Neural crest cell (in vitro differentiated cells): ENCODE data around the gene EML5. TPM values are rescaled to one million over a fixed set of nuclear protein-coding genes. Genes with fewer than 3 reads are reported as not detected.

Experiments
- DNase-seq: peaks from one replicate; pipeline ENCODE4 v3.0.0; 2021; ENCODE audit warnings: low read depth, mixed read lengths, low spot score
- H3K27ac Mint-ChIP-seq: one replicate; pipeline ENCODE4 v1.8.0; 2021; ENCODE audit warnings: mild to moderate bottlenecking, mixed read lengths; ENCODE audit not compliant: unreplicated experiment
- H3K27me3 Mint-ChIP-seq: 2 replicates; pipeline ENCODE4 v1.8.0; 2021; ENCODE audit warnings: low read depth, mild to moderate bottlenecking, mixed read lengths
- H3K36me3 Mint-ChIP-seq: 2 replicates; pipeline ENCODE4 v1.8.0; 2021; ENCODE audit warnings: low read depth, mild to moderate bottlenecking, mixed read lengths
- H3K4me1 Mint-ChIP-seq: 2 replicates; pipeline ENCODE4 v1.8.0; 2021; ENCODE audit warnings: mixed read lengths
- H3K4me3 Mint-ChIP-seq: one replicate; pipeline ENCODE4 v1.8.0; 2021; ENCODE audit warnings: mild to moderate bottlenecking, mixed read lengths
- H3K9me3 Mint-ChIP-seq: 2 replicates; pipeline ENCODE4 v1.8.0; 2021; ENCODE audit warnings: mixed read lengths
- total RNA-seq: library from RNA; stranded (reverse); gene quantifications from 2 replicates; pipeline ENCODE4 v1.2.1, GENCODE V29; 2021
- TF ChIP-seq, protein P1 (sequence below): fragments of 200-600 bp; sonication (generic); conservative IDR thresholded peaks from 2 replicates; pipeline ENCODE4 v1.5.0; 2021; ENCODE audit warnings: antibody characterized with exemption, mild to moderate bottlenecking

The EML5 gene
- total RNA-seq, 1 donor from 2014 or later: 1.3 TPM

DNA sequence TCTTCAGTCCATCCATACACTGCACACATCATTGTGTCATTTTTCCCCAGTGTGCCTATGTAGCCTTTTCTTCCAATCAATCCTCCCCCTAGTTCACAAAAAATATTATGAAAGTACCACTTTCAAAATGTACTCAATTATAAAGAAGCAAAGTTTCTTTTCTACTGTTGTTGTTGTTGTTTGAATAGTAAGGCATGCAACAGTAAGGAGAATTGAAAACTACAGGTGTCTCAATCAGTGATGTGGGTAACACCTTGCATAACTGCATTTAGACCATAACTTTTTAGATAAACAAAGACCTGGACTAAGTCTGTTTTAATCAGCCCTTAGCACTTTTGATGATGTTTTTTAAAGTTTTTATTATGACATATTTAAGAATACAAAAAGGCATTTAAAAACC is 104.4 kb downstream of the EML5 start:
- no peaks in the 10 kb centered on the region for H3K36me3 Mint-ChIP-seq
- H3K27me3 Mint-ChIP-seq: no peaks in the 10 kb centered on the region
- H3K4me1 Mint-ChIP-seq: no peaks in the 10 kb centered on the region
- H3K27ac Mint-ChIP-seq: no peak overlapping the region
- TF ChIP-seq, protein P1, sequence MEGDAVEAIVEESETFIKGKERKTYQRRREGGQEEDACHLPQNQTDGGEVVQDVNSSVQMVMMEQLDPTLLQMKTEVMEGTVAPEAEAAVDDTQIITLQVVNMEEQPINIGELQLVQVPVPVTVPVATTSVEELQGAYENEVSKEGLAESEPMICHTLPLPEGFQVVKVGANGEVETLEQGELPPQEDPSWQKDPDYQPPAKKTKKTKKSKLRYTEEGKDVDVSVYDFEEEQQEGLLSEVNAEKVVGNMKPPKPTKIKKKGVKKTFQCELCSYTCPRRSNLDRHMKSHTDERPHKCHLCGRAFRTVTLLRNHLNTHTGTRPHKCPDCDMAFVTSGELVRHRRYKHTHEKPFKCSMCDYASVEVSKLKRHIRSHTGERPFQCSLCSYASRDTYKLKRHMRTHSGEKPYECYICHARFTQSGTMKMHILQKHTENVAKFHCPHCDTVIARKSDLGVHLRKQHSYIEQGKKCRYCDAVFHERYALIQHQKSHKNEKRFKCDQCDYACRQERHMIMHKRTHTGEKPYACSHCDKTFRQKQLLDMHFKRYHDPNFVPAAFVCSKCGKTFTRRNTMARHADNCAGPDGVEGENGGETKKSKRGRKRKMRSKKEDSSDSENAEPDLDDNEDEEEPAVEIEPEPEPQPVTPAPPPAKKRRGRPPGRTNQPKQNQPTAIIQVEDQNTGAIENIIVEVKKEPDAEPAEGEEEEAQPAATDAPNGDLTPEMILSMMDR: no peak
- no peak for DNase-seq
- no peak overlapping the region for H3K4me3 Mint-ChIP-seq
- no peaks in the 10 kb centered on the region for H3K9me3 Mint-ChIP-seq

DNA sequence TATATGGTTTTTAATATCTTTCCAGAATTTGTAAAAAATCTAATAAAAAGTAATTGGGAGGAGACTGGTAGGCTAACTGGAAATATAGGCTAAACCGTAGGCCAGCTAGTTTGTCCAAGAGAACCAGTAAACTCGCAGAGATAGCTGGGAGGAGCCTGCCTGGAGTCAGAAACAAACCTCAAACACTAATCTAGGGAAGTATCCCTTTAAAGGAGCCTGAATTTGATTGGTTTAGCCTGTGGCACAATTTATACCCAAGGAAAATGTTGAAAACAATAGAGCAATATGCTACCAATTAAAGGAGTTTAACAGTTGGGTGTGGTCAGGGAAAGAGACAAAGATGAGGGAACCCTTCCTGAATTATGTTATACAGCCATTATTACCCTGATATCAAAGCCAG is 109.6 kb downstream of the EML5 start:
- H3K27me3 Mint-ChIP-seq: no peaks in the 10 kb centered on the region
- no peak for DNase-seq
- TF ChIP-seq, protein P1: no peak
- no peaks in the 10 kb centered on the region for H3K9me3 Mint-ChIP-seq
- no peaks in the 10 kb centered on the region for H3K4me1 Mint-ChIP-seq
- no peak overlapping the region for H3K4me3 Mint-ChIP-seq
- H3K27ac Mint-ChIP-seq: no peak overlapping the region
- H3K36me3 Mint-ChIP-seq: no peaks in the 10 kb centered on the region

DNA sequence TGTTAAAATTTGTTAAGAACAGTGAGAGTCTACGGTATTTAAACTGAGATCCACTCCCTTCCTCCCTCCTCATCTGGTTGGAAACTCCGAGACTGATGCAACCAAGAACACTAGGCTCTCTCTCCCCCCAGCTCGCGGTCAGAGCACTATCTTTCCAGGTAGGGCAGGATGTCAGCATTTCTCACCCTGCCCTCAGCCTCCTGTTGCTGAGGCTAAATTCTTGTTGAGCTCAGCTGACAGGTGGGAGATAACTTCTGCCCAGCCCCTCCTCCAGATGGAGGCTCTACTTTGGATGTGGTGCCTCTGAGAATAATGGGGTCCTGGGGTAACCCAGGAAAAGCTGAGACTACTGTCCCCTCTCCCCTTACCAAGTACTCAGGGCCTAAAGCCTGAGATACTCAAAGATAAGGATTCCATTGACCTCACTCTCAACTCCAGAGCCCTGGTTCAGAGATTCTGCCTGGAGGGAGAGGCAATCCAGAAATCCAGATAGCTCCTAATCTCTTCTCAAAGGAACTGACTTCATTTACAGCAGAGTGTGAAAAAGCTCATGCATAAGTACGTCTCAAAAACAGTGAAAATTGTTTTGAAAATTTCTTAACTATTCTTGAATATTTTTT is 110.1 kb downstream of the EML5 start:
- no peak for DNase-seq
- Mint-ChIP-seq H3K27ac (no peak overlapping the region), H3K4me3 (no peak overlapping the region), H3K27me3 (no peaks in the 10 kb centered on the region), H3K36me3 (no peaks in the 10 kb centered on the region), H3K4me1 (no peaks in the 10 kb centered on the region), H3K9me3 (peaks cover 3% of the 10 kb centered on the region)
- TF ChIP-seq, protein P1: no peak

DNA sequence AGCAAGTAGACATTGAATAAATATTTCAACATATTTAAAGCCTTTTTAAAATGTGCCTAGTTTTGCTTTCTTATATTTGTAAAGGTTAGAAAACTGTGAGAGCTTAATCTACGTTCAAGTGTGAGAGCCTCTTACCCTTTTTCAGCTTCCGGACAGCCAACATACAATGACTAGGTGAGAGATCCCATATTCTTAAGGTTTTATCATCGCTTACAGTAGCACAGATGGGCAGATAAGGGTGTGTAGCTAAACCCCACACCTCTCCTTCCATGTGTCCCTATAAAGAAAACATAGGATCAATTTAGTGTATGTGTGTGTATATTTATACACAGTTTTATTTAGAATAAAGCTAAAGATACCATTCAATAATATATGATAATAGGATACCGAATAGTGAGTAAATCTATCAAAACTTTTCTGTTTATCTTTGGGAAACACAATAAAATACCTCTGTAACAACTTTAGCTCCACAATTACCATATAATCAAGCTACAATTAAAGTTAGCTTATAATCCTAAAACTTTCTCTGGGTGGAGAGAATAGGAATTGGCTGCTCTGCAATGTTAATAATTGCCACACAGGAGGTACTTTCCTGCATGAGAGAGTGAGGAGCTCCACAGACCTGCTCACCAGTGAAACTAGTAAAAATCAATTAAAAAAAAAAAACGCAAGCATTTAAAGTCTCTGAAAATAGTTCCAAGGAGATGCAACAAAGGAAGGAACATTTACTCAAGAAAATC is 110.8 kb downstream of the EML5 start:
- Mint-ChIP-seq H3K4me3 (no peak overlapping the region), H3K4me1 (no peaks in the 10 kb centered on the region), H3K36me3 (no peaks in the 10 kb centered on the region), H3K27ac (no peak overlapping the region), H3K27me3 (no peaks in the 10 kb centered on the region), H3K9me3 (peaks cover 3% of the 10 kb centered on the region)
- no peak for DNase-seq
- TF ChIP-seq, protein P1: no peak

DNA sequence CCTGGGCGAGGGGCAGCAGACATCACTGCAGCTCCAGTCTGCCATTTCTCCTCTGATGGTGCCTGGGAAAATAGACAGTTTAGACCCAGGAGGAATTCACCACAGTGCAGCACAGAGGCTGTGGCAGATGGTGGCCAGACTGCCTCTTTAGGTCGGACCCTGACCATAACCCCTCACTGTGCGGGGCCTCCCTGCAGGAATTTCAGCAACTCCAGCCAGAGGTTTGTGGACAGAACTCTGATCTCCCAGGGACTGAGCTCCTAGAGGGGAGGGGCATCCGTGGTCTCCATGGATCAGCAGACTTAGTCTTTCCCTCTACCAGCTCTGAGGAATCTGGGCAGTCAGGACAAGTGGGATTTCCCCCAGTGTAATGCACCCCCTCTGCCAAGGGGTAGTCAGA is 123.4 kb downstream of the EML5 start:
- Mint-ChIP-seq H3K4me1 (no peaks in the 10 kb centered on the region), H3K27ac (no peak overlapping the region), H3K9me3 (peaks cover 11% of the 10 kb centered on the region), H3K36me3 (peaks cover 3% of the 10 kb centered on the region), H3K27me3 (no peaks in the 10 kb centered on the region), H3K4me3 (no peak overlapping the region)
- TF ChIP-seq, protein P1: no peak
- DNase-seq: no peak
